HepG2 (cell line): ENCODE data around the gene MTOR. TPM values are rescaled to one million over a fixed set of nuclear protein-coding genes. Genes with fewer than 3 reads are reported as not detected.

Source experiments
- CENPX ChIP-seq: sonication (generic); formaldehyde crosslinking; IDR thresholded peaks from 2 replicates; pipeline ENCODE4 v1.9.0; 2021; ENCODE audit warnings: mild to moderate bottlenecking, missing genetic modification reagents, moderate library complexity
- DNMT1 ChIP-seq: sonication (generic); formaldehyde crosslinking; IDR thresholded peaks from 2 replicates; pipeline ENCODE4 v1.5.1; 2020; ENCODE audit warnings: mild to moderate bottlenecking, missing genetic modification reagents
- FOXA1 ChIP-seq, 2 experiments: fragments of 450-650 bp in 1 of 2; sonication (generic) in 1 of 2; formaldehyde crosslinking in 1 of 2; IDR thresholded peaks; 2 replicates each; pipeline versions ENCODE4 v1.4.0 to v1.6.1; 2016 to 2020; ENCODE audit warnings: missing genetic modification reagents in 1 of 2
- LCORL ChIP-seq, 2 experiments: fragments of 450-650 bp in 1 of 2; sonication (generic) in 1 of 2; formaldehyde crosslinking in 1 of 2; IDR thresholded peaks; 2 replicates each; pipeline versions ENCODE4 v1.5.0 to v1.6.1; 2017 to 2020; ENCODE audit warnings: antibody characterized with exemption in 1 of 2, missing genetic modification reagents in 1 of 2
- MAFG ChIP-seq: sonication (generic); formaldehyde crosslinking; IDR thresholded peaks from 2 replicates; pipeline ENCODE4 v1.5.1; 2020; ENCODE audit warnings: mild to moderate bottlenecking, missing genetic modification reagents
- MXI1 ChIP-seq: IDR thresholded peaks from 3 replicates; pipeline ENCODE4 v1.6.1; 2012; ENCODE audit warnings: low read depth, low read length, inconsistent platforms, borderline replicate concordance
- NPAS2 ChIP-seq: sonication (generic); formaldehyde crosslinking; IDR thresholded peaks from 2 replicates; pipeline ENCODE4 v1.8.0; 2022; ENCODE audit warnings: mild to moderate bottlenecking, missing genetic modification reagents, borderline replicate concordance
- POGZ ChIP-seq: sonication (generic); formaldehyde crosslinking; IDR thresholded peaks from 2 replicates; pipeline ENCODE4 v1.4.0; 2020; ENCODE audit warnings: mild to moderate bottlenecking, missing genetic modification reagents
- RBM39 ChIP-seq: fragments of 200-400 bp; formaldehyde crosslinking; IDR thresholded peaks from one replicate; pipeline ENCODE4 v1.6.1; 2018; ENCODE audit warnings: antibody characterized with exemption, mild to moderate bottlenecking, low read depth, low read length; ENCODE audit not compliant: poor library complexity, severe bottlenecking
- RFXAP ChIP-seq: sonication (generic); formaldehyde crosslinking; IDR thresholded peaks from 2 replicates; pipeline ENCODE4 v1.4.0; 2020; ENCODE audit warnings: missing genetic modification reagents, borderline replicate concordance
- SCMH1 ChIP-seq: sonication (generic); formaldehyde crosslinking; IDR thresholded peaks from 2 replicates; pipeline ENCODE4 v1.9.0; 2021; ENCODE audit warnings: missing genetic modification reagents, mild to moderate bottlenecking, borderline replicate concordance
- TARDBP ChIP-seq: sonication (generic); formaldehyde crosslinking; IDR thresholded peaks from 2 replicates; pipeline ENCODE4 v1.8.0; 2022; ENCODE audit warnings: mild to moderate bottlenecking, missing genetic modification reagents
- U2AF1 ChIP-seq: fragments of 200-400 bp; formaldehyde crosslinking; optimal IDR thresholded peaks from 2 replicates; pipeline ENCODE3; 2017; ENCODE audit warnings: mild to moderate bottlenecking, low read depth, low read length
- ZFP82 ChIP-seq: sonication (generic); formaldehyde crosslinking; IDR thresholded peaks from 2 replicates; pipeline ENCODE4 v1.5.1; 2020; ENCODE audit warnings: mild to moderate bottlenecking, missing genetic modification reagents, borderline replicate concordance
- ZFYVE20 ChIP-seq: sonication (generic); formaldehyde crosslinking; IDR thresholded peaks from 2 replicates; pipeline ENCODE4 v1.8.0; 2023; ENCODE audit warnings: low read depth, mild to moderate bottlenecking, moderate library complexity, missing genetic modification reagents, borderline replicate concordance
- ZNF10 ChIP-seq: sonication (generic); formaldehyde crosslinking; IDR thresholded peaks from 2 replicates; pipeline ENCODE4 v1.4.0; 2020; ENCODE audit warnings: mild to moderate bottlenecking, low read depth, missing genetic modification reagents, borderline replicate concordance
- ZNF225 ChIP-seq: sonication (generic); formaldehyde crosslinking; IDR thresholded peaks from 2 replicates; pipeline ENCODE4 v1.4.0; 2020; ENCODE audit warnings: mild to moderate bottlenecking, missing genetic modification reagents
- ZNF558 ChIP-seq: sonication (generic); formaldehyde crosslinking; IDR thresholded peaks from 2 replicates; pipeline ENCODE4 v1.9.0; 2022; ENCODE audit warnings: mild to moderate bottlenecking, missing genetic modification reagents, borderline replicate concordance
- ZNF703 ChIP-seq: sonication (generic); formaldehyde crosslinking; IDR thresholded peaks from 2 replicates; pipeline ENCODE4 v1.5.1; 2020; ENCODE audit warnings: missing genetic modification reagents, mild to moderate bottlenecking, moderate library complexity, borderline replicate concordance
- ZNF737 ChIP-seq: sonication (generic); formaldehyde crosslinking; IDR thresholded peaks from 2 replicates; pipeline ENCODE4 v1.5.0; 2020; ENCODE audit warnings: missing genetic modification reagents, mild to moderate bottlenecking, borderline replicate concordance
- polyA plus RNA-seq, 8 experiments: library from polyadenylated mRNA; depleted of rRNA in 3 of 8; stranded (reverse) in 7 of 8; unstranded in 1 of 8; fragments of >200 nt; fragmentation: Illumina TruSeq in 4 of 8; extraction: Trizol in 4 of 8; gene quantifications; 2 replicates each; pipeline versions ENCODE4 v1.2.1 to v1.2.3, GENCODE V29; 2011 to 2016; ENCODE audit warnings: low read depth in 4 of 8, missing spikeins in 1 of 8, mixed read lengths in 1 of 8; ENCODE audit not compliant: insufficient read depth in 1 of 8
- total RNA-seq, 5 experiments: library from RNA; depleted of rRNA; stranded (reverse); fragments of >200 nt; fragmentation: Illumina TruSeq; extraction: Trizol; gene quantifications; 2 replicates each; pipeline ENCODE4 v1.2.3, GENCODE V29; 2016; ENCODE audit warnings: low read depth in 1 of 5
- TF ChIP-seq, protein P1 (sequence below): sonication (generic); formaldehyde crosslinking; IDR thresholded peaks from 2 replicates; pipeline ENCODE4 v1.8.0; 2022; ENCODE audit warnings: mild to moderate bottlenecking, missing genetic modification reagents, moderate library complexity
- TF ChIP-seq, protein P2 (sequence below): sonication (generic); formaldehyde crosslinking; IDR thresholded peaks from 2 replicates; pipeline ENCODE4 v1.4.0; 2020; ENCODE audit warnings: missing genetic modification reagents
- TF ChIP-seq, protein P3 (sequence below): sonication (generic); formaldehyde crosslinking; IDR thresholded peaks from 2 replicates; pipeline ENCODE4; 2020; ENCODE audit warnings: missing genetic modification reagents, mild to moderate bottlenecking, borderline replicate concordance
- TF ChIP-seq, protein P4 (sequence below): sonication (generic); formaldehyde crosslinking; IDR thresholded peaks from 2 replicates; pipeline ENCODE4 v1.4.0; 2020; ENCODE audit warnings: missing genetic modification reagents

Gene MTOR
- total and polyA plus RNA-seq, 2 of the 13 experiments (the other 11 are each of a cell fraction or from before 2014, with no cell fraction given), result 24.6 to 34.6 TPM

DNA sequence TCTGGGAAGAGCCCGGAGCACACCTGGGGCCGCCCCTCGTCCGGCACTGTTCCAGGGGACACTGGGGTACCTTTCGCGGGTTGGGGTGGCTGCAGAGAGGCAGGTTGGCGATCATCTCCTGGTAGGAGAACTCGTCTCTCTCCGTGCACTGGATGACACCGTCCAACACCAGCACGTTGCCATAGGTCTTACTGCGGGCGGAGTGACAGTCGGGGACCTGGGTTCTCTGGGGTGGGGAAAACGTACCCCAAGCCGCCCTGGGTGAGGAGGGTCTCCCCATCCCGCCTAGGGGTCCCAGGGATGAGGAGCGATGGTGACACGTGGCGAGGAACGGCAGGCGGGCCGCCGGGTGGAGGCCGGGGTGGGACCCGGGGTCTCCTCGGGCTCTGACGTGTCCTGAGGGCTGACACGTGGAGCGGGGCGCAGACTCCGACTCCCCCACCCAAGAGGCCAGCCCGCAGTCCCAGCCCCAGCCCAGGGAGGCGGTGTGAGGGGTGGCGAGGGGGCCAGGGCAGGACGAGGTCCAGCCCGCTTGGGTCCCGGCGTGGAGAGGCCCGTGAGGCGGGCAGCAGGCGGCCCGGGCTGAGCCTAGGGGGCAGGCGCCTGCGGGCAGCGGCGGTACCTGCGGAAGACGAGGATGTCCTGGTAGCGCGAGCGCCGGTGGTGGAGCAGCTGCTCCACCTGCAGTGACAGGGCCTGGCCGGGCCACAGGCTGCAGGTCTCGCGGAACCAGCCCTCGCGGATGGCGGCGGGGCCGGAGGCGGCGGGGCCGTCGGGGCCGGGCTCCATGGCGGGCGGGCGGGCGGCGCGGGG, 203.0 kb downstream of the MTOR start (continued):
- TF ChIP-seq FOXA1 (IDR thresholded peaks at IDR 0.05), result no peak
- TF ChIP-seq FOXA1 (CRISPR knock-in tag; IDR thresholded peaks at IDR 0.05), result no peak
- 0 out of 2 replicates have a peak, but pooled peaks have one; percentile 19 for TF ChIP-seq NPAS2 (CRISPR knock-in tag)
- no peak for TF ChIP-seq TARDBP (CRISPR knock-in tag)
- TF ChIP-seq, protein P1, sequence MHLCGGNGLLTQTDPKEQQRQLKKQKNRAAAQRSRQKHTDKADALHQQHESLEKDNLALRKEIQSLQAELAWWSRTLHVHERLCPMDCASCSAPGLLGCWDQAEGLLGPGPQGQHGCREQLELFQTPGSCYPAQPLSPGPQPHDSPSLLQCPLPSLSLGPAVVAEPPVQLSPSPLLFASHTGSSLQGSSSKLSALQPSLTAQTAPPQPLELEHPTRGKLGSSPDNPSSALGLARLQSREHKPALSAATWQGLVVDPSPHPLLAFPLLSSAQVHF, result no peak
- no peak for TF ChIP-seq ZNF558
- TF ChIP-seq, protein P2, sequence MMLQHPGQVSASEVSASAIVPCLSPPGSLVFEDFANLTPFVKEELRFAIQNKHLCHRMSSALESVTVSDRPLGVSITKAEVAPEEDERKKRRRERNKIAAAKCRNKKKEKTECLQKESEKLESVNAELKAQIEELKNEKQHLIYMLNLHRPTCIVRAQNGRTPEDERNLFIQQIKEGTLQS, result no peak
- no peak for TF ChIP-seq LCORL (IDR thresholded peaks at IDR 0.05)
- no peak for TF ChIP-seq LCORL (CRISPR knock-in tag; IDR thresholded peaks at IDR 0.05)
- TF ChIP-seq ZFP82, result no peak
- TF ChIP-seq ZNF10 (CRISPR knock-in tag), result no peak
- TF ChIP-seq, protein P3, sequence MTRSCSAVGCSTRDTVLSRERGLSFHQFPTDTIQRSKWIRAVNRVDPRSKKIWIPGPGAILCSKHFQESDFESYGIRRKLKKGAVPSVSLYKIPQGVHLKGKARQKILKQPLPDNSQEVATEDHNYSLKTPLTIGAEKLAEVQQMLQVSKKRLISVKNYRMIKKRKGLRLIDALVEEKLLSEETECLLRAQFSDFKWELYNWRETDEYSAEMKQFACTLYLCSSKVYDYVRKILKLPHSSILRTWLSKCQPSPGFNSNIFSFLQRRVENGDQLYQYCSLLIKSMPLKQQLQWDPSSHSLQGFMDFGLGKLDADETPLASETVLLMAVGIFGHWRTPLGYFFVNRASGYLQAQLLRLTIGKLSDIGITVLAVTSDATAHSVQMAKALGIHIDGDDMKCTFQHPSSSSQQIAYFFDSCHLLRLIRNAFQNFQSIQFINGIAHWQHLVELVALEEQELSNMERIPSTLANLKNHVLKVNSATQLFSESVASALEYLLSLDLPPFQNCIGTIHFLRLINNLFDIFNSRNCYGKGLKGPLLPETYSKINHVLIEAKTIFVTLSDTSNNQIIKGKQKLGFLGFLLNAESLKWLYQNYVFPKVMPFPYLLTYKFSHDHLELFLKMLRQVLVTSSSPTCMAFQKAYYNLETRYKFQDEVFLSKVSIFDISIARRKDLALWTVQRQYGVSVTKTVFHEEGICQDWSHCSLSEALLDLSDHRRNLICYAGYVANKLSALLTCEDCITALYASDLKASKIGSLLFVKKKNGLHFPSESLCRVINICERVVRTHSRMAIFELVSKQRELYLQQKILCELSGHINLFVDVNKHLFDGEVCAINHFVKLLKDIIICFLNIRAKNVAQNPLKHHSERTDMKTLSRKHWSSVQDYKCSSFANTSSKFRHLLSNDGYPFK (CRISPR knock-in tag), result peak; percentile 61; the same call in 1 of the 2 replicates
- 0 out of 3 replicates have a peak, but pooled peaks have one; percentile 38 for TF ChIP-seq MXI1
- TF ChIP-seq, protein P4, sequence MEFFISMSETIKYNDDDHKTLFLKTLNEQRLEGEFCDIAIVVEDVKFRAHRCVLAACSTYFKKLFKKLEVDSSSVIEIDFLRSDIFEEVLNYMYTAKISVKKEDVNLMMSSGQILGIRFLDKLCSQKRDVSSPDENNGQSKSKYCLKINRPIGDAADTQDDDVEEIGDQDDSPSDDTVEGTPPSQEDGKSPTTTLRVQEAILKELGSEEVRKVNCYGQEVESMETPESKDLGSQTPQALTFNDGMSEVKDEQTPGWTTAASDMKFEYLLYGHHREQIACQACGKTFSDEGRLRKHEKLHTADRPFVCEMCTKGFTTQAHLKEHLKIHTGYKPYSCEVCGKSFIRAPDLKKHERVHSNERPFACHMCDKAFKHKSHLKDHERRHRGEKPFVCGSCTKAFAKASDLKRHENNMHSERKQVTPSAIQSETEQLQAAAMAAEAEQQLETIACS (CRISPR knock-in tag), result 0 out of 2 replicates have a peak, but pooled peaks have one; percentile 36
- no peak for TF ChIP-seq POGZ (CRISPR knock-in tag)
- TF ChIP-seq ZFYVE20 (CRISPR knock-in tag), result no peak
- TF ChIP-seq ZNF225 (CRISPR knock-in tag), result 0 out of 2 replicates have a peak, but pooled peaks have one; percentile 33
- TF ChIP-seq U2AF1, result no peak
- no peak for TF ChIP-seq SCMH1 (CRISPR knock-in tag)
- no peak for TF ChIP-seq RBM39
- TF ChIP-seq MAFG (CRISPR knock-in tag), result 0 out of 2 replicates have a peak, but pooled peaks have one; percentile 51
- no peak for TF ChIP-seq CENPX (CRISPR knock-in tag)
- TF ChIP-seq RFXAP (CRISPR knock-in tag), result no peak
- TF ChIP-seq DNMT1, result no peak
- no peak for TF ChIP-seq ZNF703 (CRISPR knock-in tag)
- 0 out of 2 replicates have a peak, but pooled peaks have one; percentile 67 for TF ChIP-seq ZNF737 (CRISPR knock-in tag)
